Activated CD4-positive, alpha-beta T cell treated with anti-CD3 and anti-CD28 coated beads, Interleukin-2, amount 50 U/mL, for 4 hours (primary cell): ENCODE measurements around the gene CD300E.
"Not testable (repeated sequence)": the region's sequence is repeated elsewhere in the genome, so short reads cannot be mapped to it uniquely, and the experiment has no call there.

Experiments used
- DNase-seq, 2 experiments: peaks; one replicate each; pipeline ENCODE4 v3.0.0-alpha.2; 2020

CD300E gene, protein sequence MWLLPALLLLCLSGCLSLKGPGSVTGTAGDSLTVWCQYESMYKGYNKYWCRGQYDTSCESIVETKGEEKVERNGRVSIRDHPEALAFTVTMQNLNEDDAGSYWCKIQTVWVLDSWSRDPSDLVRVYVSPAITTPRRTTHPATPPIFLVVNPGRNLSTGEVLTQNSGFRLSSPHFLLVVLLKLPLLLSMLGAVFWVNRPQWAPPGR

DNA sequence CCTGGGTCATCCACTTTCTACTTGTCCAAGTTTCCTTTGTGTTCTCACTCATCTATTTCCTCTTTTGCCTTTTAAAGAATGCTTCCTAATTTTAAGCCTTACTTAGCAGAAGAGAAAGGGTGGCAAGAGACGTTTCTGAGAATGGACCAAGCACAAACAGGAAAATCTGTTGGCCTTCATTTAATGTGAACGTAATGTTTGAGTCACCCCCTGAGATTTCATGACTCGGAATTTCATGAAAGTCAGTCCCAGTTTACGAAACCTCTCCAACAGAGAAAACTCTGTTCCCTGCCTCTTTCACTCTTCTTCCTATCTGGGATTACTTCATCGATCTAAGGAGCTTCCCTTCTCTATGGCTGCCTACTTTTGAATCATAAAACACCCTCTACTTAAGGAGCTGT, at the start of gene CD300E:
Gene CD300E (minus strand): TSS at position 46 of the 401 bp plus-strand sequence. CDS start 117 bp downstream, outside the sequence.
- no peak for DNase-seq

DNA sequence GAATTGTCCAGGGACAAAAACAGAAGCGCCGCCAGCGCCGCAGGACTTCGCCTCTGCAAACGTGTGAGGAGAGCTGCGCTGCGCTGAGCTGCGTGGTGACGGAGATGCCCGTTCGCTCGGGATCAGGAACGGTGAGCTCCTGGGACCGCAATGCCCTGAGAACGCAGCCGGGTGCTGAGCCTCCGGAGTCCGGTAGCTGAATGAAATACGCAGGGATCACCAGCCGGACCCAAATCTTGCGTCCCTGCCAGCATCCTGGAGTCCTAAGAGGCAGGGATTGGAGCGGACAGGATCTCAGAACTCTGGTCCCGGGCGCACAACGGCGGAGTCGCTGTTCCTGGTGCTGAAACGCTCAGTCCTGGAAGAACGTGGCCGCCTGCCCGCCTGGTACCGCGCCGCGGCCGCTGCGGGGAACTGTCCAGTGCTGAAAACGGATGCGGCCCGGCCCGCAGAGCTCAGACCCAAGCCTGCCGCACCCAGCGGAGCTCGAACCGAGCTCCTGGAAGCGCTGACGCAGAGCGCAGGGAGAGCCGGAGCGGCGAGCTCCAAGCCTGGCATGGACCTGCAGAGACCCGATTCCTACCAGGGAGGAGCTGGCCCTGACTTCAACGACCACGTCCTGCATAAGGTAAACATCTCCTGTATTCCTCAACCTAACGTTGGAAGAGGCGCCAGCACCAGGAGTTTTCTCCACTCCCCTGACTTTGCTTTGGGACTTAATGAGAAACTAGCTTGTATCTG, 47.7 kb upstream of the CD300E start:
- DNase-seq, result peak; percentile 53 to 56

GRCh38 chr17:74670329-74670728, 46.8 kb upstream of the CD300E start:
- DNase-seq, result no peak

GRCh38 chr17:74663561-74663960, 40.0 kb upstream of the CD300E start:
- no peak for DNase-seq

DNA sequence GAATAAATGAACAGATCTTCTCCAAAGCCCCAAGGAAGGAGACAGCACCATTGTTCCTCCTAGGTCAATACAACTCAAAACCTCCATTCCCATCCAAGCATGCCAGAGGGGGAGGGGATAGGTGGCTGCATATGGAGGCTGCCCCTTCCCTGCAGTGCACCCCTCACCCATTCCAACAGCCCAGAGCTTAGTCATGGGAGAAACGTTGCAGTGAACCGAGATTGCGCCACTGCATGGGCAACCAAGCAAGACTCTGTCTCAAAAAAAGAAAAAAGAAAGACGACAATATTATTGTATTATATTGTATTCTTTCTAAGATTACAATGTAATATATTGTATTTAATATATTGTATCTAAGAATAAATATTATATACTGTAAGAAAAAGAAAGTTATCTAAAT, 36.4 kb upstream of the CD300E start:
- no peak for DNase-seq

DNA sequence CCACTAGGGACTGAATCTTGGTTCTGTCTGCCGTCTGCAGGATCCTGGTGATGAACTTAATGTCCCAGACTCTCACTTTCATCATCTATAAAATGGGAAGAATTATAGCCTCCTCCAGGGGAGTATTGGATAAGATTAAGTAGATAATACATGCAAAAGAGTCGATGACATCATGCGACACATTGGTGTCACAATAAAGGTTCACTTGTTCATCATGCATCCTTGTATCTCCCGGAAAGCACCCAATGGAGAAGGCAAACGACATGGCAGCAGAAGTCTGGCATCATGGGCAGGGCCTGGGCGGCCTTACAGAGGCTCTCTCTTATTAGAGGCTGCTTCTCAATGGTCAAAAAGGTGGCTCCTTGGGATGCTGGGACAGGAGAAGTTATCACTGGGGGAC, 35.1 kb upstream of the CD300E start:
- no peak for DNase-seq

GRCh38 chr17:74654742-74655141, 31.2 kb upstream of the CD300E start:
- DNase-seq, result no peak

GRCh38 chr17:74652020-74652419, 28.5 kb upstream of the CD300E start:
- no peak for DNase-seq

GRCh38 chr17:74649909-74650308, 26.4 kb upstream of the CD300E start:
- no peak for DNase-seq

- no peak for DNase-seq
Measured at GRCh38 chr17:74647871-74648672, 24.5 kb upstream of the CD300E start.

DNA sequence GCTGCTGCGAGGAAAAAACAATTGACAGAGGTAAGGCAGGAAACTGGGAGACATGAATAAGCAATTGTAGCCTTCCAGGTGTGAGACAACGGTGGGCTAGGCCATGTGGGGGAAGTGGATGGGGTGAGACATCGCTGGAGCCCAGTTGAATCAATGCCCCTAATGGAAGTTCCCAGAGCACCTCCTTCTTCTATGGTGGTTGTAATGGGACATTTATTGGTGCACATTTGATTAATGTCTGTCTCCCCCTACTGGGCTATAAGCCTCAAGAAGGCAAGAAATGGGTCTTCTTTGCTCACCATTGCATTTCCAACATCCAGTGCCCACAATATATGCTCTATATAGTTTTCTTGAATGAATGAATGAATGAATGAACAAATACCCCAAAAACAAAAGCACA, 22.7 kb upstream of the CD300E start:
- DNase-seq, result no peak

- DNase-seq, result no peak
Measured at GRCh38 chr17:74645010-74645409, 21.5 kb upstream of the CD300E start.

DNA sequence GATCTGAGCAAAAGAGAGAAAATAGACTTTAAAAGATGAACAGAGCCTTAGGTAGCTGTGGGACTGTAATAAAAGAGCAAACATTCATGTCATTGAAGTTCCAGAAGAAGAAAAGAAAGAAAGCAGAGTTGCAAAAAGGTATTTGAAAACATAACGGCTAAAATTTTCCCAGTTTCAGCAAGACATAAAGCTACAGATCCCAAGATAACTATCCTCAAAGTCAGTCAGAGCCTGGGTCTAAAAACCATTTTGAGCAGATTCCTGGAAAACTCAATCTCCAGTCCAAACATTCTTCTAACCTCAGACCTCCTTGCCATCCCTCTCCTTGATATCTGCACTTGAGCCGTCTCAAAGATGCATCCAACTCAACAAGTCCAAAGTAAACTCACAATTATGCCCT, 20.9 kb upstream of the CD300E start:
- DNase-seq, result no peak

DNA sequence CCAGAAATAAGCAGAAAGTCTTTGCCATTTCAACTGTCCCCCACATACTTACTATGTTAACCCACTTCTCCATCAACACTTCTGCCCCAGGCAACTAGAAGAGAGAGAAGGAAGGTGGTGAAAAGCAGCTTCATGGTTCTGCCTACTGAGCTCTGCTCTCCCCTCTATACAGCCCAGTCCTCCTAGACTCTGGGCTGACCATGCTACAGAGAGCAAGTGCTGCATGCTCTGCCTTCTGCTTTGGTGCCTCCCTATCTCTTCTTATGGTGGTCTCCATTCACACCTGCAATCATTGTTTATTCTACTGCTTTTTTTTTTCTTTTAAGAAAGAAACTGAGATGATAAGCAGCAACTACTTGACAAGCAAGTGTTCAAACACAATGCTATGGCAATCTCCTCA, 20.3 kb upstream of the CD300E start:
- DNase-seq, result no peak

- no peak for DNase-seq
Measured at GRCh38 chr17:74642995-74643394, 19.5 kb upstream of the CD300E start.

DNA sequence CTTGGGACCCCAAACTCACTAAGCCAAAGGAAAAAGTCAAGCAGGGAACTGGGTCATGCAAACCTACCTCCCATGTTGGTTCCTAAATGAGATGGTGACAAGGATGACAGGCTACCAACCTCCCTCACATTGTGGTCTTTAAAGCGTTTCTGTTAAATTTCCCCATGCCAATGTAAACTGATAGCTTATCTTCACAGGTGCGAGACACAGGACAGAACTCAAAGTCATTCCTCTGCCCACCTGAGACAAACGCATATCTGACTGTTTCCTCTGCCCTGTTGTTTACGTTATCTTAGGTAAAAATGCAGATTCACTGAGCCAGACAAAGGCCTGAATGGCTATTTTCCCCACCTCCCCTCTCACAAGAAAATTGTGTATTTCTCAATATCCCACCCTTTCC, 19.0 kb upstream of the CD300E start:
- DNase-seq, result no peak

DNA sequence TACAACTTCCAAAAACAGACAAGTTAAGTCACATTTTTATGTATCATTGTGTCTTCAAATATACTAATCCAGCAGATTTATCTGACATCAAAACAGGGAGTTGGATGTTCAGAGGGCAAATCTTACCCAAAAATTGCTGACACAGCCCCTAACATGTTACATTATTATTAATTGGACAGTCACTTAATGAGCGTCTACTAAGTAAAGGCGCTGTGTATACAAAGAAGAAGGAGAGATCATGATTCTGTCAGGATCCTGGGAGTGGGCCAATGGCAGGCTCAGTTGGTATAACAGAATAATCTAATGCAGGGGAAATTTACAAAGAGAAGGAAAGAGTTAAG, 18.4 kb upstream of the CD300E start:
- no peak for DNase-seq

DNA sequence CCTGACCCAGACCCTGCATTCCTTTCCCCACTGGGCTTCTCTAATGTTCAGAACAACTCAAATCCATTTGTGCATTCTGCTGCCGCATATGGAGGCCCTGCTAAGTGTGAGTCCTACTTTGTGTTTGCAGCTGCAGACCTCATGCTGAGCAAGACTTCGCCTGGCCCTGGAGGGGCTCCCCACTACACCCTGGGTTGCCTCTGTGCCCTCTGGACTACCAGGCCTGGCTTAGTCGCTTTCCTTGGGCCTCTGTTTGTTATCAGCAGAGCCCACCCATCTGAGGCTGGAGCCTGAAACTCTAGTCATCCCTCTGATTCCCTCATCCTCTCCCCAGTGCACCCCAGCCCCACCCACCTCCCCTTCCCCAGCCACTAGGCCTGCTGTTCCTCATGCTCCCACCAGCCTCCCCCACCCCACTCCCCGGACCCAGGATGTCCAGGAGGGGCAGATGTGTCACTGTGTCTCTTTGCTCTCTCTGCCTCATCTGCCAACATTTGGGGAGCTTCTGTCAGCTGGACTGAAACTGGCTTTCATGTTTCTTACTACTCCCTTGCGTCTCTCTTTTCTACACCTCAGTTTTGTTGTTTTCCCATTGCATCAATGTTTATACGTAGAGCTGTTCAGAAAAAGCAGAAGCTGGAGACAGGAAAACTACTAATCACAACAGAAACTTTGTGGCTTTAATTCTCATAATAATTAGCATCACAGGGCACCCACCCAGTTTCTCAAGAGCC, 17.9 kb upstream of the CD300E start:
- no peak for DNase-seq

DNA sequence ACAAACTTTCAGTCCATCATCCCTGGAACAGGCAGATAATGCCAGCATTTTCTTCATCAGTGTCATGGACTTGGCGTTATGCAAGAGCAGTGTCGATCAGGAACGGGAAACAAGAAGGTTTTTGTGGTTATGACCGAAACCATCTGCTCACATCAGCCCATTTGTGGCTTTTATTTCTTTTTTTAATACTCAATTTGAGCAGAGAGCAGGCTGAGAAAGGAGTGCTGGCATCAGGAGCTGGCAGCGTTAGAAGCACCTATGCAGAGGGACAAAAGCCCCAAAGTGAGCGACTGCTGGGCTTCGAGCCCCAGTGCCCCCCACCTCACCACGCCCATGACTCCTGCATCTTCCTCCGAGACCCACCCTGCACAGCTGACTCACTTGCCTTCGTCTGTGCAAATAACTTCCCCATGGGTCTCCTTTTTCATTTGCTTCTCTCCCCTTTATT, 16.2 kb upstream of the CD300E start:
- DNase-seq, result no peak

DNA sequence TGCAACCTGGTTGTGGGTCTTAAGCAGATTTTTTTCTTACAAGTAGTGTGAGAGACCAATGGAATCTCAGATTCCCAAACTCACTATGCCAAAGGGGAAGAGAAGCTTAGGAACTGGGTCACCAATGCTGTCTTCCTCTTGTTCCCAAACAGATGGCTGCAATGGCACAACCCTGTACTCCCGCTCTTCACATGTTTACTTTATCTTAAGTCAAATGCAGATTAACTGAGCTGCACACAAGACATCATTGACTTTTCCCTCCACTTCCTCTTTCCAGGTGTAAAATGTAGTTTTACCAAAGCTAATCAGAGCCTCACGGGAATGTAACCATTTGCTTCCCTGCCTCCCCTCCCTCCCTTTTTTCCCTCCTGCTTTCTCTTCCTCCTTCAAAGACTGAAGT, 14.4 kb upstream of the CD300E start:
- DNase-seq, result no peak

DNA sequence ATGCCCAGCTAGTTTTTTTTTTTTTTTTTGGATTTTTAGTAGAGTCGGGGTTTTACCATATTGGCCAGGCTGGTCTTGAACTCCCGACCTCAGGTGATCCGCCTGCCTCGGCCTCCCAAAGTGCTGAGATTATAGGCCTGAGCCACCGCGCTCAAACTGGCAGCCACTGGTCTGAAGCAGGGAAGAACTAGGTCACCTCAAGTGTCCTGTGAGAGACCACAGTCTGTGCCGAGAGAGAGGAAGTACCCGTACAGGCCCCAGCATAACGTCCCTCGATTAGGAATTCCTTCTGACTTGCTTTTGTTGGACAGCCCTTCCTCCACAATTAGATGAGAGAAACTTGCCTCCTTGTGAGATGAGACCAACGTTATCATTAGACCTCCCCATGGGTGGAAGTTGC, 13.7 kb upstream of the CD300E start:
- DNase-seq, result no peak

- not testable (repeated sequence) for DNase-seq
Measured at GRCh38 chr17:74636541-74637085, 13.1 kb upstream of the CD300E start.

- DNase-seq, result no peak
Measured at GRCh38 chr17:74635418-74635817, 11.9 kb upstream of the CD300E start.
